Measurements from ENCODE around the gene DAPK1.
A peak's percentile ranks its signal among the peaks of the same experiment; 100 is the strongest.

DAPK1 gene

GRCh38 chr9:87497604-87498045, at the start of gene DAPK1:
DAPK1 (plus strand) TSS chr9:87497867; CDS start chr9:87499078, 1,211 bp downstream.
- peak; percentile 49 for DNase-seq

- no peak for DNase-seq
Measured at GRCh38 chr9:87451149-87451548, 46.5 kb upstream of the DAPK1 start.

DNA sequence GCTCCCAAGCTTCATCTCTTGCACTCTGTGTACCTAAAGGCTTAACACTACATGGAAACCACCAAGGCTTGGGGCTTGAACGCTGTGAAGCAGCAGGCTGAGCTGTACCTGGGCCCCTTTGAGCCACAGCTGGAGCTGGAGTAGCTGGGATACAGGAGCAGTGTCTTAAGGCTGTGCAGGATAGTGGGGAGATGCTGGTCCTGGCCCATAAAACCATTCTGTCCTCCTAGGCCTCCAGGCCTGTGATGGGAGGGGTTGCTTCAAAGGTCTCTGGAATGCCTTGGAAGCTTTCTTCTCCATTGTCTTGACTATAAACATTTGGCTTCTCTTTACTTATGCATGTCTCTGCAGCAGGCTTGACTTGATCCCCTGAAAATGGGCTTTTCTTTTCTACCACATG, 42.3 kb upstream of the DAPK1 start:
- no peak for DNase-seq

DNA sequence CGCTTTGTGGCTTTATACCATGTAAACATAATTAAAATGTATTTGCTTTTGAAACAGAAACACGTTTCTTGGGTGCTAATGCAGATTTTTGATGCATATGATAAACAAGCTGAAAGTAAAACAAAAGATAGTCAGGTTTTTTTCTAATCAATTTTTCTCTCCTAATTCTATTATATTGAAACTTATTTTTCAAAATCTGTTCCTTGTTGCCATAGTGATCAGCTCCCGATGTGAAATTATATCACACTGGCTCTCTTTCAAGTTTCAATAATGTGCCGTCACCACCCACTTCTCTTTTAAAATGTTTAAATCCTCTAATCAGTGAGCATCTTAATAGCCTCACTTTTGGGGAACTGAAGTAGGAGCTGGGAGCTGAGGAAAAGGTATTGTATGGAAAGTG, 36.4 kb upstream of the DAPK1 start:
- DNase-seq: no peak

GRCh38 chr9:87464110-87464991, 33.3 kb upstream of the DAPK1 start:
- DNase-seq: no peak

- DNase-seq: no peak
Measured at GRCh38 chr9:87464992-87465378, 32.7 kb upstream of the DAPK1 start.

DNA sequence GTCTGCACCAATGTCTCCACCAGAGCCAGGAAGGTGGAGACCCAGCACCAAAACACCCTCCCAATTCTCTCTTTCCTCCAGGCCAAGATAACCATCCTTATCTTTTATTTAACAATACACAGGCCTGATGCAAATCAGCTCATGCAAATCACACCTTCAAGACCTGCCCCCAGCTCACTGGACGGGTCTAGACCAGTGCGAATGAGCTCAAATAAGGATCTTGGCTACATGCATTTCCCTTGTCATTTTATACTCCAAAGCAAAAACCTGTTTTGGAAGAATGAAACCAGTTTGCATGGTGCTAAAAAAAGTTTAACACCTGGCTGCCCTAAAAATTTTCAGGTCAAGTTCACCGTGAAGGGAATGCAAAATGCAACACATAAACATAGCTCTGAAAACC, 31.9 kb upstream of the DAPK1 start:
- DNase-seq: no peak

- DNase-seq: no peak
Measured at GRCh38 chr9:87467187-87467586, 30.5 kb upstream of the DAPK1 start.

DNA sequence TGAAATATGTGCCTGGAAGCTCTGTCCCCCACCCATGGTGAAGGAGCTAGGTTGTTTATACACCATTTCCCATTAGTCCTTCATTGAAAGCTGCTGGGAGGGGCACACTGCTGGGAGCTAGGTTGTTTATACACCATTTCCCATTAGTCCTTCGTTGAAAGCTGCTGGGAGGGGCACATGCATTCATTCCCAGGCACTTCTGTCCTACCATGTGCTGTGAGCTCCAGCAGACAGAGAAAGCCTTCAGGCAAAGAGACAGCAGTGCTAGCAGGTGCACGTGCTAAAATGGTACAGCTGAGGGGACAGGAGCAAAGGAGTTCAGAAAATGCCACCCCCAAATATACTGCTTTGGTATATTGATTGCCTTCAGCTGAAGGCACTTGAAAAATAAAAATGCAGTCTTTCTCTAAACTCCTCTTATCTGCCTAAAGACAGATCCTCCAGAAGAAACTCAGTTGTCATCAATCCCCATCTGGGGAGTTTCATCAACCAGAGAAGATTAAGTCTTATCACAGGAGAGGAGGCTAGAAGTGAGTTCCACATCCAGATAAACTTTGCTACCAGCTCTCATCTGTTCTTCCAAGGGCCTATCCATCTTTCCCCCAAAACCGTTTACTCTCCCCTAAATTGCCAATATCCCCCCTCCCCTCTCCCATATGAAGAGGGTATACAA, 27.7 kb upstream of the DAPK1 start:
- no peak for DNase-seq

DNA sequence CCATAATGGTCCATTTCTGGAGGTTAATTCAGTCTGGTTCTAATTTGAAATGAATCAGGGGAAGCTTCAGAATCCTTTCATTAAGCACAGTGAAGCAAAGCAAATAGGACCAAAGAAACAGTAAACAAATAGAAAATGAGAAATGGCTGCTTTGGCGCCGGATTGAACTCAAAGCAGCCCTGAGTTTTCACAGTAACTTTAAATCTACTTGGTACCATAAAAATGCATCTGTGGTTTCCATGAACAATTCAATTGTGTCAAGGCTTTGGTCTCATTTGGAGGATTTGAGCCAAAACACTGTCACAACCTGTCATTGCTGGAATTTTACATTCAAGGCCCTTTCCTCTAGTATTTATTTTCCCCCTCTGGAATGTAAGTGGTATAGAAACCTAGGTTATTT, 25.9 kb upstream of the DAPK1 start:
- no peak for DNase-seq

GRCh38 chr9:87475463-87475862, 22.2 kb upstream of the DAPK1 start:
- no peak for DNase-seq

GRCh38 chr9:87478226-87478992, 19.3 kb upstream of the DAPK1 start:
- DNase-seq: no peak

GRCh38 chr9:87479801-87480201, 17.9 kb upstream of the DAPK1 start:
- DNase-seq: no peak

GRCh38 chr9:87481890-87482855, 15.5 kb upstream of the DAPK1 start:
- no peak for DNase-seq

DNA sequence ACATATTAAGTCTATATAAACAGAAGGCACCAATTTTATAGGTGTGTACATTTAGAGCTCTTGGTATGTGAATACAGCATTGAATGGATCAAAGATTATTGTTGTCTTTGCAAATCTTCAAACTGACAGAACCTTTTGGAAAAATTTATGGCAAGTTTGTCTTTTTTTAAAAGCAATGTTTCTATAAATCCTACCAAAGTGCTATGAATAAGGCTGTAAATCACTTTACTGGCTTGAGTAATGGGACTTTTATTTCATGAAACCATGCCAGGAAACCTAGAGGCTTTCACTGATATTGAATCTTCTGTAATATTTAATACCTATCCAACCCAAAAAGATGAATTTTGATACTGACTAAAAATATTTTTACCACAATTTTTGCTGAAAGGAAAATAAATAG, 7.4 kb upstream of the DAPK1 start:
- no peak for DNase-seq

GRCh38 chr9:87490907-87491306, 6.8 kb upstream of the DAPK1 start:
- no peak for DNase-seq

GRCh38 chr9:87491523-87491922, 6.1 kb upstream of the DAPK1 start:
- no peak for DNase-seq

- DNase-seq: no peak
Measured at GRCh38 chr9:87492642-87493041, 5.0 kb upstream of the DAPK1 start.

GRCh38 chr9:87494970-87495471, 2.6 kb upstream of the DAPK1 start:
- DNase-seq: no peak

DNA sequence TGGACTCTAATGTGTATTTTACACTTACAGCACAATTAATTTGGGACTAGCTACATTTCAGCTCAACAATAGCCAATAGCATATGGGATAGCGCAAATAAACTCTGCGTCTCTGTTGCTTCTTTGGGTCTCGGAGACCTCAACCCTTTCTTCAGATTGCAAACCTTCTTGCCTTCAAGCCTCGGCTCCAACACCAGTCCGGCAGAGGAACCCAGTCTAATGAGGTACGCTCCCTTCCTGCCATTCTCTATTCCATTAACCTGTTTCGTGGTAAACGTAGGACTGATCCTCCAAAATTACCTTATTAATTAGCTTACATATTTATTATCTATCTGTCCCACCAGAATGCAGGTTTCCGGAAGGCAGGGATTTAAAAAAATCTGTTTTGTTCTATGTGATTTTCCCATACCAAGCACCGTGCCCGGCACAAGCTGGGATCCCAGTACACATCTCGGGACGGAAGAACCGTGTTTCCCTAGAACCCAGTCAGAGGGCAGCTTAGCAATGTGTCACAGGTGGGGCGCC, 525 bp upstream of the DAPK1 start:
- no peak for DNase-seq

GRCh38 chr9:87498046-87498810, 561 bp downstream of the DAPK1 start:
- peak; percentile 31 for DNase-seq
